AG09309 (cell line): ENCODE measurements around the gene TIMELESS.

Experiments used
- DNase-seq: peaks from one replicate; pipeline ENCODE4 v3.0.0-alpha.2; 2010; ENCODE audit warnings: low read depth
- H3K4me3 ChIP-seq: 2 replicates; pipeline ENCODE4 v1.5.1; 2011; ENCODE audit warnings: mild to moderate bottlenecking, low read depth, low read length, moderate library complexity; ENCODE audit not compliant: control insufficient read depth
- TF ChIP-seq, protein P1 (sequence below): IDR thresholded peaks from 2 replicates; pipeline ENCODE4 v1.5.1; 2011; ENCODE audit warnings: mild to moderate bottlenecking, low read depth, low read length, inconsistent platforms; ENCODE audit not compliant: insufficient read depth, control insufficient read depth; ENCODE audit errors: missing control alignments

Gene TIMELESS

GRCh38 chr12:56437430-56438176, 11.6 kb downstream of the TIMELESS start:
- DNase-seq = no peak
- TF ChIP-seq, protein P1, sequence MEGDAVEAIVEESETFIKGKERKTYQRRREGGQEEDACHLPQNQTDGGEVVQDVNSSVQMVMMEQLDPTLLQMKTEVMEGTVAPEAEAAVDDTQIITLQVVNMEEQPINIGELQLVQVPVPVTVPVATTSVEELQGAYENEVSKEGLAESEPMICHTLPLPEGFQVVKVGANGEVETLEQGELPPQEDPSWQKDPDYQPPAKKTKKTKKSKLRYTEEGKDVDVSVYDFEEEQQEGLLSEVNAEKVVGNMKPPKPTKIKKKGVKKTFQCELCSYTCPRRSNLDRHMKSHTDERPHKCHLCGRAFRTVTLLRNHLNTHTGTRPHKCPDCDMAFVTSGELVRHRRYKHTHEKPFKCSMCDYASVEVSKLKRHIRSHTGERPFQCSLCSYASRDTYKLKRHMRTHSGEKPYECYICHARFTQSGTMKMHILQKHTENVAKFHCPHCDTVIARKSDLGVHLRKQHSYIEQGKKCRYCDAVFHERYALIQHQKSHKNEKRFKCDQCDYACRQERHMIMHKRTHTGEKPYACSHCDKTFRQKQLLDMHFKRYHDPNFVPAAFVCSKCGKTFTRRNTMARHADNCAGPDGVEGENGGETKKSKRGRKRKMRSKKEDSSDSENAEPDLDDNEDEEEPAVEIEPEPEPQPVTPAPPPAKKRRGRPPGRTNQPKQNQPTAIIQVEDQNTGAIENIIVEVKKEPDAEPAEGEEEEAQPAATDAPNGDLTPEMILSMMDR = no peak
- no peak overlapping the region for H3K4me3 ChIP-seq

GRCh38 chr12:56434828-56435227, 14.4 kb downstream of the TIMELESS start:
- DNase-seq = no peak
- TF ChIP-seq, protein P1 = no peak
- H3K4me3 ChIP-seq = no peak overlapping the region

- H3K4me3 ChIP-seq = no peak overlapping the region
- DNase-seq = no peak
- TF ChIP-seq, protein P1 = no peak
Observed at GRCh38 chr12:56431850-56432249, 17.4 kb downstream of the TIMELESS start.

GRCh38 chr12:56431288-56431687, 17.9 kb downstream of the TIMELESS start:
- no peak overlapping the region for H3K4me3 ChIP-seq
- no peak for DNase-seq
- TF ChIP-seq, protein P1 = no peak

- no peak overlapping the region for H3K4me3 ChIP-seq
- DNase-seq = no peak
- TF ChIP-seq, protein P1 = no peak
Observed at GRCh38 chr12:56425940-56426438, 23.2 kb downstream of the TIMELESS start.

DNA sequence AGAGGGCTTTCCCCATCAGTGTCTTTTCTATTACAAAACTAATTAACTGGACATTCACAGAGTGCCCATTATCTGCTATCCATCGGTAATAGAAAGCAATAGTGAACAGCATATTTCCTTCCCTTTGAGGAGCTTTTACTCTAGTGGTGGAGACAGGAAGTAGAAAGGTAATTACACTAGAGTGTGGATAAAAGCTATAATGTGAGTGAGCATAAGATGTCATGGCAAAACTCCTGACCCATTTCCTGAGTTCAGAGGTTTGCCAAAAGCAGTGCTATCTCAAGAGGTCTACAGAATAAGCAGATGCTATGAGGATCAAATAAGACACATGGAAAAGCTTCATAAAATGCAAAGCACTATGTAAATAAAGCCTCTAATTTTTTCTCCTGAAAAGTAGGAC, 24.0 kb downstream of the TIMELESS start:
- no peak overlapping the region for H3K4me3 ChIP-seq
- DNase-seq = no peak
- TF ChIP-seq, protein P1 = no peak
